Measurements from ENCODE around the gene ECI1. TPM values are rescaled to one million over a fixed set of nuclear protein-coding genes. Genes with fewer than 3 reads are reported as not detected.
"Not testable (repeated sequence)": the region's sequence is repeated elsewhere in the genome, so short reads cannot be mapped to it uniquely, and the experiment has no call there.

Gene ECI1
- total RNA-seq, 2 donors from 2014 or later = 113 to 132 TPM

- ATAC-seq; intact Hi-C loops (cut with DNase I, micrococcal nuclease); DNase-seq: not testable (repeated sequence)
Measured at GRCh38 chr16:2266887-2267286, 15.5 kb upstream of the ECI1 start.

DNA sequence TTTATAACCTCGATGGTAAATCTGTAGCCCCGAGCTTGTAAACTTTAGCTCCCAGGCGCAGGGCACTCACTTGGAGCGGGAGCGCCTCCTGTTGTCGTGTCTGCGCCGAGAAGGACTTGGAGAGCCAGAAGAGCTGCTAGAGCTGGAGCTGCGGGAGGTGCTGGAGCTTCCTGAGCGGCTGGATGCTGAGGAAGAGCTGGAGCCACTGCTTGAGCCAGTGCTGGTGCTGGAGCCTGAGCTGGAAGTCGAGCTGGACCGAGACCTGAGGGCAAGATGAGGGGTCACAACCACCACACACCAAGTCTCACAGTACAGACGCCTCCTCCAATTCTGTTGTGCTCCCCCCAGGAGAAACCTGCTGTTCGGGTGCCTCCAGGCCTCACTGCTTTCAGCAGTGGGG lies 11.6 kb upstream of the ECI1 start:
- ATAC-seq; DNase-seq; intact Hi-C loops (cut with DNase I, micrococcal nuclease): not testable (repeated sequence)

GRCh38 chr16:2260250-2260649 lies 8.9 kb upstream of the ECI1 start:
- no peak for ATAC-seq
- no peak for DNase-seq
- intact Hi-C loops (cut with DNase I, micrococcal nuclease) = no loop called here

- ATAC-seq; intact Hi-C loops (cut with DNase I, micrococcal nuclease); DNase-seq: not testable (repeated sequence)
Measured at GRCh38 chr16:2258530-2258929, 7.1 kb upstream of the ECI1 start.

- intact Hi-C loops (cut with DNase I, micrococcal nuclease) = no loop called here
- ATAC-seq = no peak
- no peak for DNase-seq
Measured at GRCh38 chr16:2257726-2258125, 6.3 kb upstream of the ECI1 start.

- DNase-seq = no peak
- ATAC-seq = no peak
- intact Hi-C loops (cut with DNase I, micrococcal nuclease) = no loop called here
Measured at GRCh38 chr16:2256531-2257140, 5.2 kb upstream of the ECI1 start.

GRCh38 chr16:2253293-2253692 lies 1.9 kb upstream of the ECI1 start:
- ATAC-seq (no peak), DNase-seq (no peak)
- intact Hi-C loops (cut with DNase I, micrococcal nuclease) = no loop called here

DNA sequence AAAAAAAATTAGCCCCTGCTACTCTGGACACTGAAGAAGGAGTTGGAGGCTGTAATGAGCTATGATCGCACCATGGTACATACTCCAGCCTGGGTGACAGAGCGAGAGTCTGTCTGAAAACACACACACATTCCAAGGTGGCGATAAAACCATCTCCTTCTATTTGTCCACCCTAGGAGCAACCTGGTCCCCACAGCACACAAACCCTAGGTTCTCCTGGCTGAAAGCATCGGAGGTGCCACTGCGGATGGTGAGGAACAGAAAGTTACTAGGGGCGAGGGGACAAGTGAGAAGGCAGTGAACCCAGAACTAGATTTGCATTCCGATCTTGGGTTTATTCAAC lies 1.4 kb upstream of the ECI1 start:
- intact Hi-C loops (cut with DNase I, micrococcal nuclease) = no loop called here
- ATAC-seq (no peak), DNase-seq (no peak)

- DNase-seq = peak in 1 of 2 donors; percentile 71
- ATAC-seq = peak; percentile 36
- intact Hi-C loops (cut with DNase I, micrococcal nuclease) = no loop called here
Measured at GRCh38 chr16:2250652-2251295, 613 bp downstream of the ECI1 start.

- no peak for DNase-seq
- intact Hi-C loops (cut with DNase I, micrococcal nuclease) = no loop called here
- ATAC-seq = no peak
Measured at GRCh38 chr16:2246301-2246885, 5.0 kb downstream of the ECI1 start.

- intact Hi-C loops (cut with DNase I, micrococcal nuclease) = no loop called here
- ATAC-seq (no peak), DNase-seq (no peak)
Measured at GRCh38 chr16:2244926-2245795, 6.2 kb downstream of the ECI1 start.

DNA sequence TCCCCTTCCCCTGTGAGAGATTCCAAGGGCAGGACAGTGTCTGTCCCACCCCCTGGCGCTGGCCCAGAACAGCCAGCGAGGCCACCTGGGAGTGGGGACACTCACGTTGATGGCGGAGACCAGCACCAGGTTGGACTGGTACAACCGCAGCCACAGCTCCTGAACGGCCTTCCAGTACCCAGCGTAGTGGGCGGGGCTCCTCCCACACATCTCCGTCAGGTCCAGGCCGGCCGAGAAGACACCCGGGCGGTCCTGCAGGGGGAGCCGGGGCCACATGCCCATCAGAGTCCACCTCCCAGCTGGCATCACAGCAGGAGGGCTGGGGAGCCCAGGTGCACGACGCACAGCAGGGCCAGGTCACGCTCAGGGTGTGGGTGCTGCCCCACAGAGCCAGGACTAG lies 7.1 kb downstream of the ECI1 start:
- DNase-seq (no peak), ATAC-seq (peak; percentile 3)
- intact Hi-C loops (cut with DNase I, micrococcal nuclease) = no loop called here

- ATAC-seq (no peak), DNase-seq (no peak)
- intact Hi-C loops (cut with DNase I, micrococcal nuclease) = no loop called here
Measured at GRCh38 chr16:2243781-2244180, 7.6 kb downstream of the ECI1 start.

- no peak for ATAC-seq
- DNase-seq = no peak
- intact Hi-C loops (cut with DNase I, micrococcal nuclease) = no loop called here
Measured at GRCh38 chr16:2243031-2243528, 8.3 kb downstream of the ECI1 start.

GRCh38 chr16:2242598-2242997 lies 8.8 kb downstream of the ECI1 start:
- peak; percentile 30 for ATAC-seq
- DNase-seq = no peak
- intact Hi-C loops (cut with DNase I, micrococcal nuclease) = no loop called here

DNA sequence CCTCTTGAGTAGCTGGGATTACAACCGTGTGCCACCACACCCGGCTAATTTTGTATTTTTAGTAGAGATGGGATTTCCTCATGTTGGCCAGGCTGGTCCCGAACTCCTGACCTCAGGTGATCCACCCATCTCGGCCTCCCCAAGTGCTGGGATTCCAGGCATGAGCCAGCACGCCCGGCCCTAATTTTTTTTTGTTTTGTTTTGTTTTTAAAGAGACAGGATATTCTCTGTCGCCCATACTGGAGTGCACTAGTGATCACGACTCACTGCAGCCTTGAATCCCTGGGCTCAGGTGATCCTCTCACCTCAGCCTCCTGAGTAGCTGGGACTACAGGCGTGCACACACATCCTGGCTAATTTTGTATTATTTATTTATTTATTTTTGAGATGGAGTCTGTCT lies 11.1 kb downstream of the ECI1 start:
- ATAC-seq; intact Hi-C loops (cut with DNase I, micrococcal nuclease); DNase-seq: not testable (repeated sequence)

GRCh38 chr16:2238838-2239675 lies 12.3 kb downstream of the ECI1 start:
- no peak for DNase-seq
- ATAC-seq = peak; percentile 36
- intact Hi-C loops (cut with DNase I, micrococcal nuclease) = no loop called here

DNA sequence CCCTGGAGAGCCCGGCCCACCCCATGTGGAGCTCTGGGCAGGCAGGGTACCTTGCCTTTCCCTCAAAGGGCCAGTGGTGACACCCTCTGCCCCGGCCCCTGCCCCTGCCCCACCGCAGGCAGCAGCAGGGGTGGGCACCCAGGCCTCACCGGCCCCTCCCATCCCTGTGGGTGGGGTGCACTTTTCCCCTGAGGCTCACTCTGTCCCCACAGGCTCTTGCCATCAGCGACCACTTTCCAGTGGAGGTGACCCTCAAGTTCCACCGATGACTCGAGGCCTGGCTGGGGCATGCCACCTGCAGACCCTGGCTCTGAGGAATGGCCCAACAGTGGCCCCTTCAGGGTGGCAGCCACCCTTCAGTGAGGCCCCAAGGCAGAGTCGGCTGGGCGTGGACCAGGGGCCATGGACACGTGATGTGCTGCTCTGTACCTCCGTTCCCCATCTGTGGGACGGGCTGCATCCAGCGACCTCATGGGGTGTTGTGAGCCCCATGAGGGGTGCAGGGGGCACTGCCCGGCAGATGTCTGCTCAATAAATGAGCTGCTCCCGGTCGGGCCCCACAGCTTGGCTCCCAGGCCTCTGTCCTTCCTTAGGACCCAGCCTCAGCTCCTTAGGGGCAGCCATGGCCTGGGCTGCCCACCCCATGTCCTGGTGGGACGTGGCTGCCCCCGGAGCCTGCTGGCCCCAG lies 13.1 kb downstream of the ECI1 start:
- ATAC-seq (peak; percentile 26), DNase-seq (no peak)
- intact Hi-C loops (cut with DNase I, micrococcal nuclease) = no loop called here

Data from left colon (tissue), 2 donors.